ENCODE results near the gene TMEM167B.
"Not testable (repeated sequence)": the region's sequence is repeated elsewhere in the genome, so short reads cannot be mapped to it uniquely, and the experiment has no call there.

Gene TMEM167B

DNA sequence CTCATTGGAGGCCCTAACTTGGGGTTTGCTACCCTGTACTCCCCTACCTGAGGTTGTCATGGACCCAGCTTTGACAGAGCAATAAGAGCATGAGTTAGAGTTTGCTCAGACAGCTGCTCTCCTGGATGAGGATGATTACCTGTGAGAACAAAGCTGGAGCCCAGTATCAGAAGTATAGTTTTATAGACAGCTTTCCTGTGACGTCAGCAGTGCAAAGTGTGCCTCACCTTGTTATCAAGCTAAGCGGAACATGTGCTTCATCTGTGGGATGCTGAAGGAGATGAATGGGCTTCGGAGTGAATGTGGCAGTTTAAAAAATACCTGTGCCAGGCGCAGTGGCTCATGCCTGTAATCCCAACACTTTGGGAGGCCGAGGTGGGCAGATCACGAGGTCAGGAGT, 43.2 kb upstream of the TMEM167B start:
- no peak overlapping the region for H3K4me3 ChIP-seq (ENCODE audit: low read depth, low read length)
- TF ChIP-seq, protein P1, sequence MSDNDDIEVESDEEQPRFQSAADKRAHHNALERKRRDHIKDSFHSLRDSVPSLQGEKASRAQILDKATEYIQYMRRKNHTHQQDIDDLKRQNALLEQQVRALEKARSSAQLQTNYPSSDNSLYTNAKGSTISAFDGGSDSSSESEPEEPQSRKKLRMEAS (IDR thresholded peaks at IDR 0.05; ENCODE audit: low read depth, low read length), result no peak
- TF ChIP-seq POLR2A (IDR thresholded peaks at IDR 0.05; ENCODE audit: extremely low read depth, insufficient read length), result no peak
- TF ChIP-seq, protein P2, sequence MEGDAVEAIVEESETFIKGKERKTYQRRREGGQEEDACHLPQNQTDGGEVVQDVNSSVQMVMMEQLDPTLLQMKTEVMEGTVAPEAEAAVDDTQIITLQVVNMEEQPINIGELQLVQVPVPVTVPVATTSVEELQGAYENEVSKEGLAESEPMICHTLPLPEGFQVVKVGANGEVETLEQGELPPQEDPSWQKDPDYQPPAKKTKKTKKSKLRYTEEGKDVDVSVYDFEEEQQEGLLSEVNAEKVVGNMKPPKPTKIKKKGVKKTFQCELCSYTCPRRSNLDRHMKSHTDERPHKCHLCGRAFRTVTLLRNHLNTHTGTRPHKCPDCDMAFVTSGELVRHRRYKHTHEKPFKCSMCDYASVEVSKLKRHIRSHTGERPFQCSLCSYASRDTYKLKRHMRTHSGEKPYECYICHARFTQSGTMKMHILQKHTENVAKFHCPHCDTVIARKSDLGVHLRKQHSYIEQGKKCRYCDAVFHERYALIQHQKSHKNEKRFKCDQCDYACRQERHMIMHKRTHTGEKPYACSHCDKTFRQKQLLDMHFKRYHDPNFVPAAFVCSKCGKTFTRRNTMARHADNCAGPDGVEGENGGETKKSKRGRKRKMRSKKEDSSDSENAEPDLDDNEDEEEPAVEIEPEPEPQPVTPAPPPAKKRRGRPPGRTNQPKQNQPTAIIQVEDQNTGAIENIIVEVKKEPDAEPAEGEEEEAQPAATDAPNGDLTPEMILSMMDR (IDR thresholded peaks at IDR 0.05; ENCODE audit: low read depth, low read length), result no peak
- no peak for TF ChIP-seq MYC (IDR thresholded peaks at IDR 0.05; ENCODE audit: low read depth, low read length)
- no peak for DNase-seq (ENCODE audit: low read depth)

DNA sequence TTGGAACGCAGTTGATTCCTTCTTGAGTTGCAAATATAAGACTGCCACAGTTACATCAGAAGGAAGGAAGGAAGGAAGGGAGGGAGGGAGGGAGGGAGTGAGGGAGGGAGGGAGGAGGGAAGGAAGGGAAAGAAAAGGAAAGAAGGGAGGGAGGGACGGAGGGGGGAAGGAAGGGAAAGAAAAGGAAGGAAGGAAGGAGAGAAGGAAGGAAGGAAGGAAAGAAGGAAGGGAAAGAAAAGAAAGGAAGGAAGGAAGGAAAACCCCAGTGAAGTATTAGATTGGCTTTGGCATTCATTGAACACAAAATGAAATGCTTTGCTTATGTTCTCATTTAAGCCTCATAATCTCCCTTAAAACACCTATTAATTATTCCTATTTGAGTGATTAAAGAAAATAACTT, 42.2 kb upstream of the TMEM167B start:
- TF ChIP-seq MYC (IDR thresholded peaks at IDR 0.05; ENCODE audit: low read depth, low read length) (no peak), POLR2A (IDR thresholded peaks at IDR 0.05; ENCODE audit: extremely low read depth, insufficient read length) (no peak)
- TF ChIP-seq, protein P2 (IDR thresholded peaks at IDR 0.05; ENCODE audit: low read depth, low read length), result no peak
- TF ChIP-seq, protein P1 (IDR thresholded peaks at IDR 0.05; ENCODE audit: low read depth, low read length), result no peak
- no peak for DNase-seq (ENCODE audit: low read depth)
- no peak overlapping the region for H3K4me3 ChIP-seq (ENCODE audit: low read depth, low read length)

DNA sequence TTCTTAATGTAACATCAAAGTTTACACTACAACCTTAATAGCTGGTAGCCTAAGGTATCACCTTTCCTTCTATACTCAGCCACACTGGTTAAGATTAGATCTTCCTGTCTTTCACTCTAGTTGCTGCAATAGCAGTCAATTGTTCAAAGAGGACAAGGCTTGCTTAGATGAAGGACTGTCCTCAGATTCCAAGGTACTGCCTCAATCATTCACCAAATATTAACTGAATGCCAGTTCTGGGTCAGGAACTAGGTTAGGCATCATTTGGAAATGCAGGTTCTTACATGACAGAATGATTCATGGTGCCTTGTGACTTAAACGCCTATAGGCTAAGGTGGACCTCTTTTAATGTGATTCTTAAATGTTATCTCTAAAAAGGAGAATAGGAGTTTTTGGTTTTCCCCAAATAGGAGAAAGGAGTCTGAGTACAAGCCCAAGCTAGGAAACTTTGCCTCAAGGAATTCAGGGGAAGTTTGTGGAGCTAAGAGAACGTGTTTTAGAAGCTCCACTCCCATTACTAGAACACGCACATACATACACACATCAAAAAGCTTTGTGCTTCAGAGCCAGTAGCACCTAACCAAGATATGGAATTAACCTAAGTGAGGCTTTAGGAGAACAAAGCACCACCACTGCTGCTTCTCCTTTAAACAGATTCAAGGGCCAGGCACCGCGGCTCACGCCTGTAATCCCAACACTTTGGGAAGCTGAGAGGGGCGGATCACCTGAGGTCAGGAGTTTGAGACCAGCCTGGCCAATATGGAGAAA, 40.2 kb upstream of the TMEM167B start:
- TF ChIP-seq, protein P2 (IDR thresholded peaks at IDR 0.05; ENCODE audit: low read depth, low read length), result no peak
- TF ChIP-seq MYC (IDR thresholded peaks at IDR 0.05; ENCODE audit: low read depth, low read length), result no peak
- TF ChIP-seq POLR2A (IDR thresholded peaks at IDR 0.05; ENCODE audit: extremely low read depth, insufficient read length), result no peak
- TF ChIP-seq, protein P1 (IDR thresholded peaks at IDR 0.05; ENCODE audit: low read depth, low read length), result no peak
- H3K4me3 ChIP-seq (ENCODE audit: low read depth, low read length), result no peak overlapping the region
- DNase-seq (ENCODE audit: low read depth), result no peak

DNA sequence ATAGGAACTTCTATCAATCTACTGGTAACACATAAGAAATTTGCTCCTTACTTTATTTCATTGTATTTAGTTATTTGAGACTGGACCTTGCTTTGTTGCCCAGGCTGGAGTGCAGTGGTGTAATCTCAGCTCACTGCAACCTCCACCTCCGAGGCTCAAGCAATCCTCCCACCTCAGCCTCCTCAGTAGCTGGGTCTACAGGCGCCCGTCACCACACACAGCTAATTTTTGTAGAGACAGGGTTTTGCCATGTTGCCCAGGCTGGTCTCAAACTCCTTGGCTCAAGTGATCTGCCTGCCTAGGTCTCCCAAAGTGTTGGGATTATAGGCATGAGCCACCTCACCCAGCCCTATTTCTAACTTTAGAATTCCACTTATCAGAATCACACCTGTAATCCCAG, 38.4 kb upstream of the TMEM167B start:
- H3K4me3 ChIP-seq (ENCODE audit: low read depth, low read length); DNase-seq (ENCODE audit: low read depth): not testable (repeated sequence)

DNA sequence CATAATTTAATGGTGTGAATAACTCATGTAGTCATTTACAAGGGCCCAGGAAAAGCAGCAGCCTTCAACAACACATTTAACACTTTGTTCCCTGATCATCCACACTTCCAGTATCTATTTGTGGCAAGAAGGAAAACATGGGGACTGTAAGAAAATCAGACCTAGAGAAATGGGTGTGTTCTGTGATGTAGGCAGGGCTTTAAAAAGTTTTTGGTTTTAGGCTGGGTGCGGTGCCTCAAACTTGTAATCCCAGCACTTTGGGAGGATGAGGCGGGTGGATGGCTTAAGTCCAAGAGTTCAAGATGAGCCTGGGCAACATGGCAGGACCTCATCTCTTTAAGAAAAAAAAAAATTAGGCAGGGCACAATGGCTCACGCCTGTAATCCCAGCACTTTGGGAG, 34.5 kb upstream of the TMEM167B start:
- no peak for TF ChIP-seq POLR2A (IDR thresholded peaks at IDR 0.05; ENCODE audit: extremely low read depth, insufficient read length)
- TF ChIP-seq, protein P1 (IDR thresholded peaks at IDR 0.05; ENCODE audit: low read depth, low read length), result no peak
- TF ChIP-seq, protein P2 (IDR thresholded peaks at IDR 0.05; ENCODE audit: low read depth, low read length), result no peak
- no peak for TF ChIP-seq MYC (IDR thresholded peaks at IDR 0.05; ENCODE audit: low read depth, low read length)
- no peak for DNase-seq (ENCODE audit: low read depth)
- no peak overlapping the region for H3K4me3 ChIP-seq (ENCODE audit: low read depth, low read length)

DNA sequence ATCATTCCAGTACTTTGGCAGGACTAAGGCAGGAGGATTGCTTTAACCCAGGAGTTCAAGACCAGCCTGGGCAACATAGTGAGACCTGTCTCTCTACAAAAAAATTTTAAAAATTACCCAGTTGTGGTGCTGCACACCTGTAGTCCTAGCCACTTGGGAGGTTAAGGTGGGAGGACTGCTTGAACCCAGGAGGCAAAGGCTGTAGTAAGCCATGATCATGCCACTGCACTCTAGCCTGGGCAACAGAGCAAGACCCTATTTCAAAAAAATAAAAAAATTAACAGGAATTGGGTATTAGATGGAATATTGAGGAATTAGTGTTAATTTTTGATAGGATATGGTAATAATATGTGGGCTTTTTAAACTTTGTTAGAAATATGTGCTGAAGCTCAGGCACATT, 31.5 kb upstream of the TMEM167B start:
- no peak overlapping the region for H3K4me3 ChIP-seq (ENCODE audit: low read depth, low read length)
- TF ChIP-seq POLR2A (IDR thresholded peaks at IDR 0.05; ENCODE audit: extremely low read depth, insufficient read length), result no peak
- TF ChIP-seq, protein P1 (IDR thresholded peaks at IDR 0.05; ENCODE audit: low read depth, low read length), result no peak
- TF ChIP-seq, protein P2 (IDR thresholded peaks at IDR 0.05; ENCODE audit: low read depth, low read length), result no peak
- DNase-seq (ENCODE audit: low read depth), result no peak
